Activated gamma-delta T cell (primary cell): Measurements from ENCODE around the gene POLK.
"Not testable (repeated sequence)": the region's sequence is repeated elsewhere in the genome, so short reads cannot be mapped to it uniquely, and the experiment has no call there.

Experiments
- DNase-seq: peaks from one replicate; lab custom pipeline; 2025; lab: John Stamatoyannopoulos, UW

POLK gene

GRCh38 chr5:75547812-75548211 is 36.1 kb downstream of the POLK start:
- DNase-seq = no peak

GRCh38 chr5:75550597-75550996 is 38.9 kb downstream of the POLK start:
- no peak for DNase-seq

GRCh38 chr5:75551471-75551870 is 39.8 kb downstream of the POLK start:
- DNase-seq = no peak

GRCh38 chr5:75552764-75553163 is 41.1 kb downstream of the POLK start:
- no peak for DNase-seq

- no peak for DNase-seq
Observed at GRCh38 chr5:75553358-75553757, 41.7 kb downstream of the POLK start.

- no peak for DNase-seq
Observed at GRCh38 chr5:75558221-75558620, 46.5 kb downstream of the POLK start.

GRCh38 chr5:75558981-75559632 is 47.4 kb downstream of the POLK start:
- DNase-seq = no peak

GRCh38 chr5:75560655-75561054 is 49.0 kb downstream of the POLK start:
- not testable (repeated sequence) for DNase-seq

- not testable (repeated sequence) for DNase-seq
Observed at GRCh38 chr5:75565991-75566709, 54.5 kb downstream of the POLK start.

- DNase-seq = no peak
Observed at GRCh38 chr5:75566710-75567309, 55.1 kb downstream of the POLK start.

GRCh38 chr5:75567710-75568109 is 56.0 kb downstream of the POLK start:
- no peak for DNase-seq

- no peak for DNase-seq
Observed at GRCh38 chr5:75568202-75568601, 56.5 kb downstream of the POLK start.

- no peak for DNase-seq
Observed at GRCh38 chr5:75571547-75571946, 59.9 kb downstream of the POLK start.

- DNase-seq = no peak
Observed at GRCh38 chr5:75574791-75575190, 63.1 kb downstream of the POLK start.

GRCh38 chr5:75578280-75578679 is 66.6 kb downstream of the POLK start:
- DNase-seq = not testable (repeated sequence)

GRCh38 chr5:75584641-75585040 is 73.0 kb downstream of the POLK start:
- no peak for DNase-seq

GRCh38 chr5:75588666-75589065 is 77.0 kb downstream of the POLK start:
- DNase-seq = no peak

GRCh38 chr5:75600535-75600934 is 88.8 kb downstream of the POLK start:
- no peak for DNase-seq

- no peak for DNase-seq
Observed at GRCh38 chr5:75601567-75601966, 89.9 kb downstream of the POLK start.

GRCh38 chr5:75601996-75602395 is 90.3 kb downstream of the POLK start:
- DNase-seq = no peak

- DNase-seq = no peak
Observed at GRCh38 chr5:75603371-75603770, 91.7 kb downstream of the POLK start.

GRCh38 chr5:75603821-75604220 is 92.1 kb downstream of the POLK start:
- DNase-seq = no peak

GRCh38 chr5:75607341-75607740 is 95.7 kb downstream of the POLK start:
- not testable (repeated sequence) for DNase-seq
